BE2C (cell line): ENCODE measurements around the gene CAMK1D.
A peak's percentile ranks its signal among the peaks of the same experiment; 100 is the strongest.

Source experiments
- DNase-seq: peaks from one replicate; pipeline ENCODE4 v3.0.0-alpha.2; 2020
- H3K27me3 ChIP-seq: fragments of 250-450 bp; sonication (Bioruptor Pico); 2 replicates; pipeline ENCODE4 v1.5.1; 2020; ENCODE audit warnings: mild to moderate bottlenecking
- H3K36me3 ChIP-seq: fragments of 250-450 bp; sonication (Bioruptor Pico); 2 replicates; pipeline ENCODE4 v1.5.1; 2020; ENCODE audit warnings: mild to moderate bottlenecking
- H3K4me1 ChIP-seq: fragments of 250-450 bp; sonication (Bioruptor Pico); 2 replicates; pipeline ENCODE4 v1.5.1; 2020
- H3K4me3 ChIP-seq: 2 replicates; pipeline ENCODE4 v1.5.1; 2011; ENCODE audit warnings: low read depth, low read length
- H3K9me3 ChIP-seq: fragments of 250-450 bp; sonication (Bioruptor Pico); 2 replicates; pipeline ENCODE4 v1.5.1; 2020
- TF ChIP-seq, protein P1 (sequence below): IDR thresholded peaks from 2 replicates; pipeline ENCODE4 v1.5.1; 2012; ENCODE audit warnings: mild to moderate bottlenecking, low read depth, low read length

The CAMK1D gene

DNA sequence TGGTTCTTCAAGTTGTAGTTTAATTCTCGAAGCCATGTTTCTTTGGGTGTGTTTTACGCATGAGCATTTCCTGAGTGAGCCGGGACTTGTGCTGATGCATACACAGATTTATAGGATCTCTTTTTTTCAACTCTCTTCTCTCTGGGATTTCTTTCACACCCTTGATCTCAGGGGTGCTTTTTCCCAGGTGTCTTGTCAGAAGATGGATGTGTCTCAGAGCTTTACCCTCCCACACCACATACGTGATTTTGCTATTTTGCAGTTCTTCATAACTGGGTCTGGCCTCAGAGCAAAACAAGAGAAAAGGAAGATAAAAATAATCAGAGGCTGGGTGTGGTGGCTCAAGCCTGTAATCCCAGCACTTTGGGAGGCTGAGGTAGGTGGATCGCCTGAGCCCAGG, 177.0 kb downstream of the CAMK1D start:
- no peaks in the 10 kb centered on the region for H3K27me3 ChIP-seq
- no peak for DNase-seq
- no peaks in the 10 kb centered on the region for H3K36me3 ChIP-seq
- H3K9me3 ChIP-seq: no peaks in the 10 kb centered on the region
- H3K4me1 ChIP-seq: peaks cover 3% of the 10 kb centered on the region
- no peak overlapping the region for H3K4me3 ChIP-seq
- TF ChIP-seq, protein P1, sequence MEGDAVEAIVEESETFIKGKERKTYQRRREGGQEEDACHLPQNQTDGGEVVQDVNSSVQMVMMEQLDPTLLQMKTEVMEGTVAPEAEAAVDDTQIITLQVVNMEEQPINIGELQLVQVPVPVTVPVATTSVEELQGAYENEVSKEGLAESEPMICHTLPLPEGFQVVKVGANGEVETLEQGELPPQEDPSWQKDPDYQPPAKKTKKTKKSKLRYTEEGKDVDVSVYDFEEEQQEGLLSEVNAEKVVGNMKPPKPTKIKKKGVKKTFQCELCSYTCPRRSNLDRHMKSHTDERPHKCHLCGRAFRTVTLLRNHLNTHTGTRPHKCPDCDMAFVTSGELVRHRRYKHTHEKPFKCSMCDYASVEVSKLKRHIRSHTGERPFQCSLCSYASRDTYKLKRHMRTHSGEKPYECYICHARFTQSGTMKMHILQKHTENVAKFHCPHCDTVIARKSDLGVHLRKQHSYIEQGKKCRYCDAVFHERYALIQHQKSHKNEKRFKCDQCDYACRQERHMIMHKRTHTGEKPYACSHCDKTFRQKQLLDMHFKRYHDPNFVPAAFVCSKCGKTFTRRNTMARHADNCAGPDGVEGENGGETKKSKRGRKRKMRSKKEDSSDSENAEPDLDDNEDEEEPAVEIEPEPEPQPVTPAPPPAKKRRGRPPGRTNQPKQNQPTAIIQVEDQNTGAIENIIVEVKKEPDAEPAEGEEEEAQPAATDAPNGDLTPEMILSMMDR: no peak

DNA sequence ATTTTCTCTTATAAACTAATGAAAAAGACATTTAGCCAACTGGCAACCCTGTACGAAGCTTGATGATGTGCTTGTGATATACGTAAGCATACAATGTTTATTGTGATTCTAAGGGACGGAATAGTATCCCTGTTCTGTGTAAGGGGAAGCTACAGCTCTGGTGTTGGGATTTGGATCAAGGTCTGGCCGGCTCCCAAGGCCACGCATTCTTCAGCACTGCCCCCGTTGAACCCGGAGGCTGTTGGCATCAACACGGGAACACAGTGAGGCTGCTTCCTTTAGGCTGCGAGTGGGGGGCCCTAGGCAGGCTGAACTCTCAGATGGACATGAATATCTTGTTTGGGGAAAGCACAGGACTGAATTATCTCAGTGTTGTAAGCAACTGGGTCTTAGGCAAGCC, 180.6 kb downstream of the CAMK1D start:
- TF ChIP-seq, protein P1: no peak
- Histone ChIP-seq H3K4me3 (no peak overlapping the region), H3K27me3 (no peaks in the 10 kb centered on the region), H3K4me1 (peaks cover 3% of the 10 kb centered on the region), H3K36me3 (no peaks in the 10 kb centered on the region), H3K9me3 (no peaks in the 10 kb centered on the region)
- no peak for DNase-seq

DNA sequence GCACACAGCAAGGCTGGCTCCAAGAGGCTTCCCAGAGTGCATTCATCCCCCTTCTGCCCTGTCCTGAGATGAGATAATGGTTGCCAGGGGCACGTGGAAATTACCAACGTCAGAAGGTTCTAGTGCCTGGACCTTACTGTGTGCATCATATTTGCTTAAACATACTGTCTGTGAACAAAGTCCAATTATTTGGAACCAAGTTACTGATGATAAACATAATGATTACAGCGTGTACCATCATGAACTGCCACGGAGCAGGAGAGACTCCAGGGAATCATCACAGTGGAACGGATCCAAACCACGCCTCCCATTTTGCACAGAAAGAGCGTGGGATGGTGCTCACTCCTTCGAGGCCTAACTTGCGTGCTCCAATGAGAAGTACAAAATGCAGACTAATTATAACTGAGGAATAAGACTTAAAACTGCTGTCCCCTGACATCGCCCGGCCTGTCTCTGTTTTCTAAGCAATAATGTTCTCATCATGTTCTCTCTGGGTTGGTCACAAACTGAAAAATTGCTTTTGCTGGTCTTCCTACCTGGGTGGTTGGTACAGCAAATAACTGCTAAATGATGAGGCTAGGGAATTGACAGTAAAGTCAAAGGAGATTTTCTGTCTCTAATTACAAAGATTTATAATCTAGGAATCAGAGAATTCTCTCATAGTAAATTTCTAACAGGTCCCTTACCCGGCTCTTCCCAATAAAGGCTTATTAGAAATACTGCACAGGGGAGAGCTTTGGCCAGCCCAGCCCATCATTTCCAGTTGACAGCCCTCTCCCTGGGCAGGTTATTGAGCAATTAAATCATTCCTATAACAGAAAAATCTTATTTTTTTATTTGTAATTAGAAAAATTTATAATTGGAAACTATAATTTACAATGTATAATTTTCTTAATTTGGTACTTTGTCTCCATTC, 182.2 kb downstream of the CAMK1D start:
- Histone ChIP-seq H3K36me3 (no peaks in the 10 kb centered on the region), H3K4me3 (no peak overlapping the region), H3K27me3 (no peaks in the 10 kb centered on the region), H3K4me1 (peaks cover 3% of the 10 kb centered on the region), H3K9me3 (no peaks in the 10 kb centered on the region)
- TF ChIP-seq, protein P1: no peak
- DNase-seq: peak; percentile 28

DNA sequence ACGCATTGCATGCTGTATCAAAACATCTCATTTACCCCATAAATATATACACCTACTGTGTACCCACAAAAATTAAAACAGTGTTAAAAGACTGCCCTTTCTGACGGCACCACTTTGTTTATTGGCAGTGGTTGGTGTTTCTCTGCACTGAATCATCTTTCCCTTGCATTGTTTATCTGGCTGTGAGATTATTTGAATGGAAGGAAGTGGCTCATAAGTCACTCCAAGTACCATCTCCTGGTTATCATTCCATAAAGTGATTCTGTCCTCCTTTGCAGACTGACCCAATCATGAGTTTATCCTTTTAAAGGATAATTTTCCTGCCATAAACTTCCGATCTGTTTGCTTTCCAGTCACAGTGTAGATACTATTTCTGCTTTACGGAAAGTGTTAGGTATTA, 183.8 kb downstream of the CAMK1D start:
- no peaks in the 10 kb centered on the region for H3K9me3 ChIP-seq
- DNase-seq: no peak
- H3K4me1 ChIP-seq: peaks cover 3% of the 10 kb centered on the region
- TF ChIP-seq, protein P1: no peak
- no peaks in the 10 kb centered on the region for H3K27me3 ChIP-seq
- no peaks in the 10 kb centered on the region for H3K36me3 ChIP-seq
- no peak overlapping the region for H3K4me3 ChIP-seq

DNA sequence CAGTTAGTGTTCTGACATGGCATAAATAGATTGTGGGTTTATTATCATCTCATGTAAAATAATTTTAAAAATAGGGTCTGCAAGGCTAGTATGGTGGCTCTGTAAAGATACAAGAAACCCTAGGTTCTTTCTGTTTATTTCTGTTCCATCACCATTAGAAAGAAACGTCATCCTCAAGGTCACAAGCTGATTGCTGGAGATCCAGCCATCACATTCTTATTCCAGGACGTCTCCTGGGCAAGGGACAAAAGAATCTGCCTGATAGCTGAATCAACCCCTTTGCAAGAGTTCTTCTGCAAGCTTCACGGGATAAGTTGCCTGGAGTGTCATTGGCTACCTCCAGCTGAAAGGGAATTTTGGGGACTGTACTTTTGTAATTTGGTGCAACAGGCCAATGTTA, 184.4 kb downstream of the CAMK1D start:
- Histone ChIP-seq H3K27me3 (no peaks in the 10 kb centered on the region), H3K9me3 (no peaks in the 10 kb centered on the region), H3K4me3 (no peak overlapping the region), H3K36me3 (no peaks in the 10 kb centered on the region), H3K4me1 (peaks cover 3% of the 10 kb centered on the region)
- TF ChIP-seq, protein P1: no peak
- DNase-seq: no peak

DNA sequence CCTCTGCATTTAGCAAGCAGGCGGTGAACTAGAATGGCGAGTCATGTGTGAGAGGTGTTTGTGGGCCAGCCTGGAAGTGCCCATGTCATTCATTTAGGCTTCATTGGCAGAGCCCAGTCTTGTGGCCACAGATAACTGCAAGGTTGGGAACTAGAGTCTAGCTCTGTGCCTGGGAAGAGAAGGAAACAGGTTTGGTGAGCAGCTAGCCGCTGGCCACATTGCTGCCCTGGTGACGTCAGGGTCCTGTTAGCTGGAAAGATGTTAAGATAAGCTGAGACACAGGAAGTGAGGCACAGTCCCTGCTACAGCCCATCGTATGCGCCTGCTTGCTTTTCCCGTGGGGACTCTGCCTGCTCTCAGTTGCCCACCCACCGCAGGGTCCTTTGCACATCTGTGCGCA, 185.5 kb downstream of the CAMK1D start:
- Histone ChIP-seq H3K4me1 (peaks cover 3% of the 10 kb centered on the region), H3K36me3 (no peaks in the 10 kb centered on the region)
- peak; percentile 70 for DNase-seq

More for the DNA sequence above, 185.5 kb downstream of the CAMK1D start:
- H3K27me3 ChIP-seq: no peaks in the 10 kb centered on the region
- H3K9me3 ChIP-seq: no peaks in the 10 kb centered on the region
- TF ChIP-seq, protein P1: no peak
- H3K4me3 ChIP-seq: no peak overlapping the region
